T-helper 1 cell treated with Interleukin-12 subunit alpha and Interleukin-12 subunit beta and Interleukin-4 antibody, amounts not matched to agents 30 ng/mL and 1 ng/mL, for 36 hours (primary cell): ENCODE measurements around the gene NRCAM. TPM values are rescaled to one million over a fixed set of nuclear protein-coding genes. Genes with fewer than 3 reads are reported as not detected.

Experiments used
- intact Hi-C: fragments of 100-400 bp; cut with micrococcal nuclease; formaldehyde crosslinking; loops from one replicate; pipeline ENCODE4 v1.15.1; 2024
- total RNA-seq: library from RNA; stranded (reverse); gene quantifications from 2 replicates; pipeline ENCODE4 v1.2.3, GENCODE V29; 2022

The NRCAM gene
- total RNA-seq, 1 donor from 2014 or later = 0.12 TPM

GRCh38 chr7:108136191-108136688 lies 320.0 kb downstream of the NRCAM start:
- intact Hi-C loops = no loop called here

DNA sequence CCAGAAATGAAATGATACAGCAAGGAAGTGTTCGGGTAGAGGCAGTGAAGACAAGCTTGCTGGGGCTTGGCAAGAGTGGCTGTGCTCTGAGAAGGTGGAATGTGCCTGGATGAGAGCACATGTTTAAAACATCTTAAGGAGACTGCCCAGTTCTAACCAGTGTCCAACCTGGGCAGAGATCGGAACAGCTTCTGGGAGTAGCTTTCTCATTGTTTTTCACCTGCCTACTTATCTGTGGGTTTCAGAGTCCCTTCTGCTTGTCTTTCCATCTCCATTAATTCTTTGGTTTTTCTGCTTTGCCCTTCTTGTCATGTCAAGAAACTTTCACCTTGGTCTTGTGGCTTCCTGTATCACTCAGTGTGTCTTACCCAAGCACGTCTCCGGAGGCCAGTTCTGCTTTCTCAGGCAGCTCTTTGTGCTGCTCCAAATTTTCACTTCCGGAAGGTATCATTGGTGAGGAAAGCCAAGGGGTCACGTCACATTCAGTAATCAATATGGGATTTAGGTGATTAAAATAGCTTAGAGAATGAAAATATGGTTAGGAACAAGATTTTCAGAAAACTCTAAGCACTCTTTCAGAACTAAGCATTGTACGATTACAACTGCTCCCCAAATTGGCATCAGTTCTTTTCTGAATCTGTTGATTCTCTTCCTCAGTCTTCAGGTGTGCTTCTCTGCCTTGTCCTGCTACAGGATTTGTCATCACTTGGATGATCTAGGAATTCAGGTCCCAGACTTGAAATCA lies 320.6 kb downstream of the NRCAM start:
- intact Hi-C loops = no loop called here

DNA sequence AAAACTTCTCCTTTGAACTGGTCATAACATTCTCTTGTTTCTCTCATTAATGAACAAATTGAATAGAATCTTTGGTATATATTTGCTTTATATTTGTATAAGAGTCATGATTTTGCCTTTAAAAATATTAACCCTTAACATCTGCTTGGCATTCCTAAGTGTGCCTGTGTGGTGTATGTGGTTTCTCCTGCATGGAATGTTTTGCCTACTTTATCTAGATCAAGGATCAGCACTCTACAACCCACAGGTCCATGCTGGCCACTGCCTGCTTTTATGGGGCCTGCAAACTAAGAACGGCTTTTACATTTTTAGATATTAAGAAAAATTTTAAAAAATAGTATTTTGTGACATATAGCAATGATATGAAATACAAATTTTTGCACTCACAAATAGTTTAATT lies 321.8 kb downstream of the NRCAM start:
- intact Hi-C loops = no loop called here

DNA sequence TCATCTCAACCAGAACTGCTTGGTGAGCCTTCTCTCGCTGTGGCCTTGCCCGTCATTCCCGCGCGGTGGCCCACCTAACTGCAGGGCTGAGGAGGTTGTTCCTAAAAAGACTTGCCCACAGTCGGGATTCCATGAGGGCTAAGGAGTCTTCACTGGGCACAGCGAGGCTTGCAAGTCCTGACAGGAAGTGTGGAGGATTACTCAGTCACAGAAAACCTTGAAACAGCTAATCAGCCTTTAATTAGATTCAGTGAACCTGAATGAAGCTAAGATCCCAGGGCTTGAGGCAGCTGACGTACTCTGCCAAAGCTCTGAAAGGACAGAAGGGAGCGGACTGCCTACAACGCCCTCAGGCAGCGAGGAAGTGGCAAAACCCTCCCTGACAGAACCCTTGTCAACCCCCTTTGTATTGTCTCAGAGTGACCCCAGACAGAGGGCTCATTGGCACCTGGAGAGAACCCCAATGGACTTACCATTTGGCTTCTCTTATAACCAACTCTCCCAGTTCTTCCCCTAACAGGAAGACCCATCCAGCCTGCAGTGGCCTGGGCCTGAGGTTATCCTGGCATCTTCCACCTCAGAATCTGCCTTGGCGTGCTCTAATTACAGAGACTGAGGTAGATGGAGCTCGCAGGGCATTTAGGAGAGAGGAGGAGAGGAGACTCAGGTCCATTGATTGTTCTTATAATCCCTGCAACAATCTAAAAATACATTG lies 323.5 kb downstream of the NRCAM start:
- intact Hi-C loops = no loop called here

DNA sequence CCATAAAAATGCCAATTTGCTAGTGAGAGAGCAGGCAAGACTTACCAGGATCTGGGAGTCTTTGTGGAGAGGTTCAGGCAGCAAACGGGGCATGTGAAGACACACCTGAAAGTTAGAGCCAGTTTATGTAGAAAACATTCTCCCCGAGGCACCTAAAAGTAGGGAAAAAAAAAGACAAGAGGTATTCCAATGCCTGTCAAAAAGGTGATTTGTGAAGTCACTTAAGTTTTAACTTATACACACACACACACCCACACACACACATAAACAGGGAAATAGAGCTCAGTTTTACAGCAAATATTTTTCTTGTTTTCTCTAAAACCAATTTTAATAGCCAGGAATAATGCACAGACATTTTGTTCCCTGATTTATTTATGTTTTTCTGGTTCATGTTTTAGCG lies 326.0 kb downstream of the NRCAM start, which contains the start of gene LAMB4:
Gene LAMB4 (minus strand): TSS at position 101 of the 400 bp plus-strand sequence. CDS start 7,197 bp downstream, outside the sequence.
- intact Hi-C loops = no loop called here

DNA sequence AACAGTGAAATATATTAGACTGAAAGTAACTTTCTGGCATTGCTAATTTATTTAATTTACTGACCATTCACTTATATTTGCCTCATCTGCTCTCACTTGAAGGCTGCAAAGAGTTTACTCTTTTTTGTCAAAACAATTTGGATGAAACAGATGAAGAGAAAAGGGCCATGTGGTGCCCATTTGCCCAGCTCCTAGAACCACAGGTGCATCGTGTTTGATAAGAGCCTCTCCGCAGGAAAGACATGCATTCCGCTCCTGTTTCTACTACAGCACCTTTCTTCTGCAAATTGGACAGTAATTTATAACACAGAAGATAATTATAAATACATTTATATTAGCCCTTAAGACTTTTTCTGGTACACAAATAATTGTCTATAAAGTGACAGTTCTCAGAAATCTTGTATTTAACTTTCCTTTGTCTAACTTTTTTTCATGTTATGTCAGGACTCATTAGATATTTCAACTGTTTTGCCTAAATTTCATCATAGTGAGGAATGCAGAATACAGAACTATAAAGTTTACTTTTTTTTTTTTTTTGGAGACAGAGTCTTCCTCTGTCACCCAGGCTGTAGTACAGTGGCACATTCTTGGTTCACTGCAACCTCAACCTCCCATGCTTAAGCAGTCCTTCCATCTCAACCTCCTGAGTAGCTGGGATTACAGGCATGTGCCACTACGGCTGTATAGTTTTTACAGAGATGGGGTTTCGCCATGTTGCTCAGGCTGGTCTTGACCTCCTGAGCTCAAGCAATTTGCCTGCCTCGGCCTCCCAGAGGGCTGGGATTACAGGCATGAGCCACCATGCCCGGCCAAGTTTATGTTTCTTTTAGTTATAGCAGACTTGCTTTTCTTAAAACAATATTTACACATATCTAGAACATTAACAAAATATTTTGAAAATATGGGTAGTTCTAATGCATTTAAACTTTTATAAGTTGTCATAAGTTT lies 326.9 kb downstream of the NRCAM start:
- intact Hi-C loops = no loop called here

- intact Hi-C loops = no loop called here
These were observed 327.7 kb downstream of the NRCAM start for GRCh38 chr7:108128514-108128913.

DNA sequence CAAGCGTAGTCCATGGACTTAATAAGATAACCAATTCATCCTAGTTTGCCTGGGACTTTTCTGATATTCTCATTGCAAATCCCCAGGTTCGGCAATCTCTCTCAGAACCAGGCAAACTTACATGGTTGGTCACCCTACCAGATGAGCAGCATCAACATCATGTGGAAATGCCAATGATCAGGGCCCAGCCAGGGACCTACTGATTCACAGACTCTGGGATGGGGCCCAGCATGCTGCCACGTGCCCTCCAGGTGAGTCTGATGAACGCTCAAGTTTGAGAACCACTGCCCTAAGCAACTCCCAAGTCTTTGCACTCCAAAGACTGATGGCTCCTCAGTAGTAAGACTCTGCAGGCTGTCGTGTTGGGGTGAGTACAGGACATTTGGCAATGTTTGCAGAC lies 328.8 kb downstream of the NRCAM start:
- intact Hi-C loops = no loop called here

- intact Hi-C loops = no loop called here
These were observed 331.4 kb downstream of the NRCAM start for GRCh38 chr7:108124820-108125219.

- intact Hi-C loops = no loop called here
These were observed 334.1 kb downstream of the NRCAM start for GRCh38 chr7:108122181-108122580.

DNA sequence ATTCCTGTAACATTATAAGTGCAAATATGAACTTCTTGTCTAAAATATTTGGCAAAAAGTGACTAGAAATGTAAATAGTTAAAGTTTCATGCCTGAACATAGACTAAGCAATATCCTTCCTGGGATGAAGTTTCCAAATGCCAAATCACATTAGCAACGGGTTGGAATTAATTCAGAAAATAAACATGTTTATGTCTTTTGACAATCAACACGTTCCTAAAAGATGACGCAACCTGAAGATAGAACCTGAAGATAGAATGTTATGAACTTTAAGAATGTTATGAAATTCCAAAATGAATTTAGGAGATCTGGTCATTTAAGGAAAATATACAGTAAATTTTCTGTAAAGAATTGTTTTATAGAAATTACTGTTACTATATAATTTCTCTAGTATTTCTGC lies 335.3 kb downstream of the NRCAM start:
- intact Hi-C loops = no loop called here

DNA sequence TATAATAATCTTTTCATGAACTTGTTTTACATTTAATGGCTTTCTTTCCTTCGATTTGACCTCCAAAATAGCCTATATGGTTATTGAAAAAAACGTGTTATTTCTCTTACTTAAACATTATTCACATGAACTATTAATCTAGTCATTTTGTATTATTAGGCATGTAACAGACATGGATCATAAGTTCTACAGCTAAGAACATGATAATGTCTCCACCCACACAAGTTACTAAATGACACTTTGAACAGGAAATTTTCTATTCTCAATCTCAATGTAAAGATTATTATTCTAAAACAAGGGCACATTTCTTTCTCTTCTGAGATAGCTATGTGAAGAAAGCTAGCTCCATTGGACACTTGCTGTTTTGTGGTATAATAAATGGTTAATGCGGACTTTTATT lies 336.0 kb downstream of the NRCAM start:
- intact Hi-C loops = no loop called here

- intact Hi-C loops = no loop called here
These were observed 337.3 kb downstream of the NRCAM start for GRCh38 chr7:108118959-108119358.

DNA sequence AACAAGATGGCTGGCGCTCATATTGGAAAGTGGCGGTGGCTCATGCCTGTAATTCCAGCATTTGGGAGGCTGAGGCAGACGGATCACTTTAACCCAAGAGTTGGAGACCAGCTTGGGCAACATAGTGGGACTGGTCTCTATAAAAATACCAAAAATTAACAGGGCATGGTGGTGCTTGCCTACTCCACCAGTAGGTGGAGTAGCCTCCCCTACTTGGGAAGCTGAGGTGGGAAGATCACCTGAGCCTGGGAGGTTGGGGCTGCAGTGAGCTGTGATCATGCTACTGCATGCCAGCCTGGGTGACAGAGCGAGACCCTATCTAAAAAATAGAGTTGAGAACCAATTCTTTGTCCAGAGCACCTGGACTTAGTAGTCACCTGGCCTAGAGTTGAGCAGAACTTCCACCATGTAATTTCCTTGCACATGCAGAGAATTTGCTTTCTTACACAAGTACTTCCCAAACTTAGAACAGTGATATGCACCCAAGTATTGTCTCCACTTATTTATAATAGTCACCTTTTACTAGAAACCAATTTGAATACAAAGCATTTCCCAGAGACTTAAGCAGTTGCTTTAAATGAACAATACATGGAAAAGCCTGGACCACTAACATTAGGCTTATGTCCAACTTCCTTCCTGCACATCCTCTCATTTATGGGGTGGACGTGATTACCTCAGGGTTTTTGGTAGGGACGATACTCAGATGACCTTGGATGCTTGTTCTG lies 342.0 kb downstream of the NRCAM start:
- intact Hi-C loops = loop anchor here (1.0 to 5.0 kb wide), 2 partner anchors 32 to 383 kb away; no protein-coding TSS in a partner anchor

- intact Hi-C loops = loop anchor here (5.0 kb wide), 1 partner anchor 385 kb away; no protein-coding TSS in a partner anchor
These were observed 343.6 kb downstream of the NRCAM start for GRCh38 chr7:108112683-108113082.

DNA sequence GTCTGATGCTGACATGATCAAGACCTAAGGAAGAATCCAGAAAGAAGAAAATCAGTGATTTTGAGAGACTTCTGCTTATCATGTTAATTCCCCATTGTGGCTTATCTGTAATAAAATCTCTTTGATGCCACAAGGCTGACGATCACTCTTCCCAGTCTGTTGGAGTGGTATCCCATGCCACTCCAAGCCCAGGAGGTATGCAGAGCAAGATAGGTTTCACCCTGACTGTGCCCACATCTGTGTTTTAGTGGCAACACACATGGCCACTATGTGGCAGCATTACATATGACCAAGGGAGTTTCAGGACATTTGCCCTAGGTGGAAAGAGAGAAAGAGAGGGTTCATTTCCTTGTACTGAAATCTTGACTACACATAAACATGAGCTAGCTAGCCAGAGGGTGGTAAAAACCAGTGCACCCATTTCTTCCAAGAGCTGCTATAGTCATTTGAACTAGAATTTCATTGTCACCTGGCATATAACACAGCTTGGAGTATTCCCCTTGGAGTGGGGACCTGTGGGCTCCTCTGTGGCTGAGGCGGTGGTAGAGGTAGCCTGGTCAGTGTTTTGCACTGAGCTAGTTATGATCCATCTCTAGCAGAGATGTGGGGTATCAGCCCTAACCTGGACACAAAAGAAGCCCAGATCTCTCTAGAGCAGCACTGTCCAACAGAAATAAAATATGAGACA lies 346.9 kb downstream of the NRCAM start:
- intact Hi-C loops = loop anchor here (1.0 kb wide), 1 partner anchor 37 kb away; no protein-coding TSS in a partner anchor

- intact Hi-C loops = no loop called here
These were observed 348.1 kb downstream of the NRCAM start for GRCh38 chr7:108108131-108108530.

DNA sequence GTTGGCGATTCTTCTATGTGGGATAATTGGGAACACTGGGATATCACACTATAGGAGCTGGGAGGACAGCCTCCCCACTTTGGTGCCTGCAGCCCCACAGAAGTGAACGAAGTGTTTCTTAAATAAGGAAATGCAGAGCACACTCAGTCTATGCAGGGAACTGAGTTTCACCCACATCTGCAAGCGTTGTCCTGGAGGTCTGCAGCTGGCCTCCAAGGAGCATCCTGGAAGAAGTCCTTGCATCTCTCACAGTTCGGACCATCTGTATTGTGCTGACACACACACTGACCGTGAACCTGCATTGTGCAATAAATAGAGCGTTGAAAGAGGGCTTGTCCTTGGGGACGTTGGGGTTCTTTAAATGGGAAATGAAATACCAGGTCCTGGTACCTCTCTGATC lies 351.9 kb downstream of the NRCAM start:
- intact Hi-C loops = no loop called here

DNA sequence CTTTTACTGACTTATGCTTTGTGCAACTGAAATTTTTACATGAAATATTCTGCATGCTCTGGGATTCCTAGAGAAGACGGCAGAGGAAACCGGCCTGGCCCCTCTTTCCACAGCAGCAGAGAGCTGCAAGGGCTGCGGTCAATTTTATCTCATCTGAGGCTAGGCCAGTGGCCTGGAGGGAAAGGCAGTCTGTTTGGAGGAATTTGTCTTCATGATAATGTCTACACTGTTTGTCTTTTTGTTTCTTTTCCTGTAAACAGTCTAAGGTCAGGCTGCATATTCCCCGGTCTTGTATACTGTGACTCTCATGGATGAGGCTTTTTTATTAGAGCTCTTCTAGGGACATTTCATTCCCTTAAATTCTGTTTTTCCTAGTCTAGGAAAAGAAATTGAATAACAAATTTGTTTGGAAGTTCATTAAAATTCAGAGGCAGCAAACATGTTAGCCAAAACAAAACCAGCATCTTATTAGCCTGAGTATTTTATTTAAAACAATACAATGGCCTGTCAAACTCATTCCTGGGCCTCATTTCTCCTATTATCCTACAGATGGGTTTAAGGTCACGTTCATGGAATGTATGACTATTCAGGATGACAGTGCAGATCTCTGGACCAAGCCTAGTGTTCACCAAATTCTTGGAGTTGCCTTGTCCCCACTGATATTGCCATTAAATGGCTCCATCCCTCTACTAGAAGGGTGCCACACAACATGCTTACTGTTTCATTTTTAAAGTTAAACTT lies 352.5 kb downstream of the NRCAM start:
- intact Hi-C loops = no loop called here
